GM23248 (cell line): ENCODE measurements around the gene ZBTB16. TPM values are rescaled to one million over a fixed set of nuclear protein-coding genes. Genes with fewer than 3 reads are reported as not detected.

Experiments used
- DNase-seq: peaks from one replicate; pipeline ENCODE4 v3.0.0-alpha.2; 2015
- H2AFZ ChIP-seq: fragments of 200-600 bp; sonication (generic); 2 replicates; pipeline ENCODE4 v1.6.1; 2016; ENCODE audit warnings: antibody characterized with exemption
- H3F3A ChIP-seq: fragments of 200-600 bp; sonication (generic); 2 replicates; pipeline ENCODE4 v1.6.1; 2016; ENCODE audit warnings: mild to moderate bottlenecking, antibody characterized with exemption, mixed run types; ENCODE audit not compliant: insufficient read depth
- H3K27ac ChIP-seq: fragments of 200-600 bp; sonication (generic); 2 replicates; pipeline ENCODE4 v1.5.1; 2016; ENCODE audit warnings: mild to moderate bottlenecking
- H3K27me3 ChIP-seq: fragments of 200-600 bp; sonication (generic); replicated peaks from 2 replicates; pipeline ENCODE4 v1.6.1; 2016; ENCODE audit warnings: mild to moderate bottlenecking; ENCODE audit not compliant: insufficient read depth
- H3K36me3 ChIP-seq: fragments of 200-600 bp; sonication (generic); 2 replicates; pipeline ENCODE4 v1.6.1; 2016; ENCODE audit warnings: low read depth, mild to moderate bottlenecking
- H3K4me1 ChIP-seq: fragments of 200-600 bp; sonication (generic); 2 replicates; pipeline ENCODE4 v1.6.1; 2016; ENCODE audit warnings: mild to moderate bottlenecking; ENCODE audit not compliant: insufficient read depth
- H3K4me2 ChIP-seq: fragments of 200-600 bp; sonication (generic); one replicate; pipeline ENCODE4 v1.6.1; 2016; ENCODE audit warnings: mild to moderate bottlenecking; ENCODE audit not compliant: unreplicated experiment
- H3K4me3 ChIP-seq: fragments of 200-600 bp; sonication (generic); 2 replicates; pipeline ENCODE4 v1.5.1; 2016; ENCODE audit warnings: mild to moderate bottlenecking
- H3K79me2 ChIP-seq: fragments of 200-600 bp; sonication (generic); 2 replicates; pipeline ENCODE4 v1.6.1; 2016; ENCODE audit warnings: mild to moderate bottlenecking; ENCODE audit not compliant: insufficient read depth
- H3K9ac ChIP-seq: fragments of 200-600 bp; sonication (generic); 2 replicates; pipeline ENCODE4 v1.6.1; 2016; ENCODE audit warnings: mild to moderate bottlenecking
- H3K9me2 ChIP-seq: fragments of 200-600 bp; sonication (generic); 2 replicates; pipeline ENCODE4 v1.6.1; 2016; ENCODE audit warnings: mixed run types, mild to moderate bottlenecking, moderate library complexity; ENCODE audit not compliant: insufficient read depth
- H3K9me3 ChIP-seq: fragments of 200-600 bp; sonication (generic); one replicate; pipeline ENCODE4 v1.6.1; 2017; ENCODE audit warnings: low read depth
- H4K20me1 ChIP-seq: fragments of 200-600 bp; sonication (generic); 2 replicates; pipeline ENCODE4 v1.6.0; 2016; ENCODE audit not compliant: insufficient read depth
- EZH2 ChIP-seq: fragments of 200-600 bp; sonication (generic); IDR thresholded peaks from 2 replicates; pipeline ENCODE4 v1.6.1; 2018; ENCODE audit warnings: antibody characterized with exemption, mild to moderate bottlenecking; ENCODE audit not compliant: insufficient read depth, poor library complexity, severe bottlenecking
- EZH2phosphoT487 ChIP-seq: fragments of 200-600 bp; sonication (generic); IDR thresholded peaks from 2 replicates; pipeline ENCODE4 v1.6.1; 2018; ENCODE audit warnings: antibody characterized with exemption, moderate library complexity, mild to moderate bottlenecking, low read depth; ENCODE audit not compliant: insufficient read depth
- WGBS, 2 experiments: methylation state at CpG; one replicate each; pipeline ENCODE4 v1.1.6; 2015 to 2017; ENCODE audit warnings: low lambda C conversion rate in 2 of 2, low coverage in 1 of 2; ENCODE audit errors: missing lambda C conversion rate in 2 of 2; 5-methylcytosine and 5-hydroxymethylcytosine counted together
- in situ Hi-C: fragments of 300-500 bp; cut with MboI; formaldehyde crosslinking; loops from 2 replicates; pipeline ENCODE4 v1.15.0; 2020
- polyA plus RNA-seq: library from polyadenylated mRNA; unstranded; fragments of >200 nt; fragmentation: Nextera tagmentation; extraction: Ambion mirVana; gene quantifications from 2 replicates; pipeline ENCODE4 v1.2.1, GENCODE V29; 2016
- total RNA-seq: library from RNA; depleted of rRNA; stranded (reverse); fragments of >200 nt; shearing (Covaris generic); gene quantifications from 2 replicates; pipeline ENCODE4 v1.2.3, GENCODE V29; 2014

Gene ZBTB16
- total and polyA plus RNA-seq, 2 experiments from 2014 or later = not detected

- no peak overlapping the region for H3K27ac ChIP-seq
- H3K36me3 ChIP-seq = no peaks in the 10 kb centered on the region
- 84 to 88% methylated on average over 6 of the region's 6 CpGs for WGBS, 2 experiments
- no peaks in the 10 kb centered on the region for H3K9me2 ChIP-seq
- no peak for DNase-seq
- no peak overlapping the region for H3K4me2 ChIP-seq
- TF ChIP-seq EZH2phosphoT487 = no peak
- H4K20me1 ChIP-seq = no peaks in the 10 kb centered on the region
- no peak overlapping the region for H3K9ac ChIP-seq
- no peaks in the 10 kb centered on the region for H3K9me3 ChIP-seq
- H3F3A ChIP-seq = peaks cover 22% of the 10 kb centered on the region
- in situ Hi-C loops = no loop called here
- no peak overlapping the region for H2AFZ ChIP-seq
- H3K4me1 ChIP-seq = peaks cover 42% of the 10 kb centered on the region
- H3K27me3 ChIP-seq = no peaks in the 10 kb centered on the region
- H3K79me2 ChIP-seq = no peaks in the 10 kb centered on the region
- H3K4me3 ChIP-seq = no peak overlapping the region
These were observed 78.3 kb downstream of the ZBTB16 start for GRCh38 chr11:114137838-114138237.

GRCh38 chr11:114138411-114138810, 78.9 kb downstream of the ZBTB16 start:
- Histone ChIP-seq H3K4me1 (peaks cover 36% of the 10 kb centered on the region), H3K4me3 (no peak overlapping the region)

GRCh38 chr11:114140826-114141225, 81.3 kb downstream of the ZBTB16 start:
- WGBS, 2 experiments = 89% methylated on average over 13 of the region's 13 CpGs
- peaks cover 3% of the 10 kb centered on the region; the same call in 1 of the 2 replicates for H3F3A ChIP-seq
- H3K4me3 ChIP-seq = no peak overlapping the region

More at GRCh38 chr11:114138411-114138810, 78.9 kb downstream of the ZBTB16 start:
- Histone ChIP-seq H3K9me3 (no peaks in the 10 kb centered on the region), H3K9me2 (no peaks in the 10 kb centered on the region), H3K27ac (no peak overlapping the region), H3K4me2 (no peak overlapping the region), H4K20me1 (no peaks in the 10 kb centered on the region), H2AFZ (no peak overlapping the region), H3K27me3 (no peaks in the 10 kb centered on the region), H3K36me3 (no peaks in the 10 kb centered on the region), H3K79me2 (no peaks in the 10 kb centered on the region), H3K9ac (no peak overlapping the region), H3F3A (peaks cover 22% of the 10 kb centered on the region)
- TF ChIP-seq EZH2 (no peak), EZH2phosphoT487 (no peak)
- in situ Hi-C loops = no loop called here
- no peak for DNase-seq
- 94 to 98% methylated on average over 4 of the region's 4 CpGs for WGBS, 2 experiments

GRCh38 chr11:114141863-114142580, 82.5 kb downstream of the ZBTB16 start:
- Histone ChIP-seq H2AFZ (no peak overlapping the region), H3K9ac (no peak overlapping the region), H3K9me2 (no peaks in the 10 kb centered on the region), H3K36me3 (no peaks in the 10 kb centered on the region), H3K79me2 (no peaks in the 10 kb centered on the region), H3K27me3 (no peaks in the 10 kb centered on the region; the same call in 1 of the 2 replicates), H4K20me1 (no peaks in the 10 kb centered on the region), H3K9me3 (no peaks in the 10 kb centered on the region), H3K4me2 (no peak overlapping the region), H3K27ac (no peak overlapping the region), H3K4me3 (no peak overlapping the region), H3K4me1 (peaks cover 12% of the 10 kb centered on the region), H3F3A (no peaks in the 10 kb centered on the region; the same call in 1 of the 2 replicates)
- in situ Hi-C loops = no loop called here
- WGBS, 2 experiments = 79 to 81% methylated on average over 10 of the region's 10 CpGs
- TF ChIP-seq EZH2 (no peak), EZH2phosphoT487 (no peak)
- no peak for DNase-seq

More at GRCh38 chr11:114140826-114141225, 81.3 kb downstream of the ZBTB16 start:
- Histone ChIP-seq H3K79me2 (no peaks in the 10 kb centered on the region), H3K4me2 (no peak overlapping the region), H3K9me2 (no peaks in the 10 kb centered on the region), H4K20me1 (no peaks in the 10 kb centered on the region), H2AFZ (no peak overlapping the region), H3K4me1 (peaks cover 20% of the 10 kb centered on the region), H3K9me3 (no peaks in the 10 kb centered on the region), H3K27me3 (no peaks in the 10 kb centered on the region; the same call in 1 of the 2 replicates), H3K9ac (no peak overlapping the region), H3K27ac (no peak overlapping the region), H3K36me3 (no peaks in the 10 kb centered on the region)
- no peak for DNase-seq
- TF ChIP-seq EZH2phosphoT487 = no peak
- TF ChIP-seq EZH2 = no peak
- in situ Hi-C loops = no loop called here
